HCT116 (cell line): Measurements from ENCODE around the gene NCAPH2.

ENCODE experiments used
- EZH2 ChIP-seq: fragments of 200-600 bp; sonication (generic); IDR thresholded peaks from 2 replicates; pipeline ENCODE4 v1.6.1; 2017; ENCODE audit warnings: antibody characterized with exemption, mixed run types
- EZH2phosphoT487 ChIP-seq: fragments of 200-600 bp; IDR thresholded peaks from 2 replicates; pipeline ENCODE4 v1.6.1; 2018; ENCODE audit warnings: antibody characterized with exemption, borderline replicate concordance
- POLR2A ChIP-seq: IDR thresholded peaks from 2 replicates; pipeline ENCODE4 v1.7.0; 2011; ENCODE audit warnings: borderline replicate concordance; ENCODE audit not compliant: insufficient read depth, insufficient read length; ENCODE audit errors: extremely low read depth
- TCF7L2 ChIP-seq: IDR thresholded peaks from 2 replicates; pipeline ENCODE4 v1.7.0; 2011; ENCODE audit warnings: borderline replicate concordance, inconsistent platforms; ENCODE audit not compliant: insufficient read depth, insufficient read length; ENCODE audit errors: extremely low read depth
- TF ChIP-seq, protein P1 (sequence below), 3 experiments: fragments of 200-600 bp in 1 of 3; sonication (generic) in 1 of 3; IDR thresholded peaks in 2 of 3; conservative IDR thresholded peaks in 1 of 3; 2 replicates each; pipeline ENCODE4 v1.5.1; 2012 to 2017; ENCODE audit warnings: low read depth in 2 of 3, low read length in 2 of 3, antibody characterized with exemption in 1 of 3, borderline replicate concordance in 1 of 3, control low read depth in 1 of 3, mild to moderate bottlenecking in 1 of 3, mixed read lengths in 1 of 3, mixed run types in 1 of 3, moderate library complexity in 1 of 3; ENCODE audit not compliant: insufficient read depth in 1 of 3
- TF ChIP-seq, protein P2 (sequence below): IDR thresholded peaks from 2 replicates; pipeline ENCODE4 v1.6.1; 2011; ENCODE audit warnings: mild to moderate bottlenecking, low read length, moderate library complexity; ENCODE audit not compliant: insufficient replicate concordance; ENCODE audit errors: extremely low read depth

DNA sequence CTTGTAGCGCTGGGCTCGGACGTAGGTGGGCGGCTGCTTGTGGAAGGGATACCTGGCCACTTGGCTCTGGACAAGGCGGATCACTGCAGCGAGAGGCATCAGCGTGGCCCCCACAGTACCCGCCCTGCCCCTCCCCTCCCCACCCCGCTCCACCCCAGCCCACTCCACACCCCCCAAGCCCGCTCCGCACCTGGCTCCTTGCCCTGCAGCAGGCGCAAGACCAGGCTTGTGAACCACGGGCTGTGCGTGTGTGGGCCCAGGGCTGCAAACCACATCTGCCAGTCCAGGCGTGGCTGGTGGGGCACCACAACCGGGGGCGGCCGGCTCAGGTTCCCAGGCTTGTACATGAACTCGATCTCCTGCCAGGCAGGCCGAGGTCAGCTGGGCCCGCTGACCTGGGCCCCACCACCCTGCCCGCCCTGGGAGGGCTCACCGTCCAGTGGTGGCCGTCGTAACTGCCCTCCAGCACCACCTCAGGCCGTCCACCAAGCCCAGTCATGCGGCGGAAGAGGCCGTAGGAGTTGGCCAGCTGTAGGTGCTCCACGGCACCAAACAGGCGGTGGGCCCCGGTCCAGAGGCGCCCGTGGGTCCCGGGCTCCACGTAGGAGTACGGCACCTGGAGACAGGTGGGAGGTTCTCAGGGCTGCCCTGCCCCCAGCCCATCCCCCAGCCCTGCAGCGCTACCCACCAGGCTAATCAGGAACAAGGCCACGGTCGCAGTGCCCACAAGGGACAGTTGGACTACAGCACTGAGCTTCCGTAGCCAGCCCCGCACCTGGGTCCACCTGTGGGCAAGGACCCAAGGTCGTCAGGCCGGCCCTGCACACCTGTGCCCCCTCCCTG lies 3.4 kb upstream of the NCAPH2 start:
- TF ChIP-seq, protein P1, sequence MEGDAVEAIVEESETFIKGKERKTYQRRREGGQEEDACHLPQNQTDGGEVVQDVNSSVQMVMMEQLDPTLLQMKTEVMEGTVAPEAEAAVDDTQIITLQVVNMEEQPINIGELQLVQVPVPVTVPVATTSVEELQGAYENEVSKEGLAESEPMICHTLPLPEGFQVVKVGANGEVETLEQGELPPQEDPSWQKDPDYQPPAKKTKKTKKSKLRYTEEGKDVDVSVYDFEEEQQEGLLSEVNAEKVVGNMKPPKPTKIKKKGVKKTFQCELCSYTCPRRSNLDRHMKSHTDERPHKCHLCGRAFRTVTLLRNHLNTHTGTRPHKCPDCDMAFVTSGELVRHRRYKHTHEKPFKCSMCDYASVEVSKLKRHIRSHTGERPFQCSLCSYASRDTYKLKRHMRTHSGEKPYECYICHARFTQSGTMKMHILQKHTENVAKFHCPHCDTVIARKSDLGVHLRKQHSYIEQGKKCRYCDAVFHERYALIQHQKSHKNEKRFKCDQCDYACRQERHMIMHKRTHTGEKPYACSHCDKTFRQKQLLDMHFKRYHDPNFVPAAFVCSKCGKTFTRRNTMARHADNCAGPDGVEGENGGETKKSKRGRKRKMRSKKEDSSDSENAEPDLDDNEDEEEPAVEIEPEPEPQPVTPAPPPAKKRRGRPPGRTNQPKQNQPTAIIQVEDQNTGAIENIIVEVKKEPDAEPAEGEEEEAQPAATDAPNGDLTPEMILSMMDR (IDR thresholded peaks at IDR 0.05 in 2 of 3, conservative IDR thresholded peaks at IDR 0.05 in 1 of 3; ENCODE audit: borderline replicate concordance in 1 of 3, insufficient read depth in 1 of 3, low read depth in 2 of 3, low read length in 2 of 3), result no peak
- TF ChIP-seq POLR2A, result no peak
- no peak for TF ChIP-seq EZH2
- TF ChIP-seq, protein P2, sequence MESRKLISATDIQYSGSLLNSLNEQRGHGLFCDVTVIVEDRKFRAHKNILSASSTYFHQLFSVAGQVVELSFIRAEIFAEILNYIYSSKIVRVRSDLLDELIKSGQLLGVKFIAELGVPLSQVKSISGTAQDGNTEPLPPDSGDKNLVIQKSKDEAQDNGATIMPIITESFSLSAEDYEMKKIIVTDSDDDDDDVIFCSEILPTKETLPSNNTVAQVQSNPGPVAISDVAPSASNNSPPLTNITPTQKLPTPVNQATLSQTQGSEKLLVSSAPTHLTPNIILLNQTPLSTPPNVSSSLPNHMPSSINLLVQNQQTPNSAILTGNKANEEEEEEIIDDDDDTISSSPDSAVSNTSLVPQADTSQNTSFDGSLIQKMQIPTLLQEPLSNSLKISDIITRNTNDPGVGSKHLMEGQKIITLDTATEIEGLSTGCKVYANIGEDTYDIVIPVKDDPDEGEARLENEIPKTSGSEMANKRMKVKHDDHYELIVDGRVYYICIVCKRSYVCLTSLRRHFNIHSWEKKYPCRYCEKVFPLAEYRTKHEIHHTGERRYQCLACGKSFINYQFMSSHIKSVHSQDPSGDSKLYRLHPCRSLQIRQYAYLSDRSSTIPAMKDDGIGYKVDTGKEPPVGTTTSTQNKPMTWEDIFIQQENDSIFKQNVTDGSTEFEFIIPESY, result no peak
- TF ChIP-seq EZH2phosphoT487, result no peak
- TF ChIP-seq TCF7L2, result no peak
